ENCODE data around the gene CDC42BPA. TPM values are rescaled to one million over a fixed set of nuclear protein-coding genes. Genes with fewer than 3 reads are reported as not detected.
"Not testable (repeated sequence)": the region's sequence is repeated elsewhere in the genome, so short reads cannot be mapped to it uniquely, and the experiment has no call there.

CDC42BPA gene
- total RNA-seq, 1 experiment from 2014 or later: 30.1 TPM

DNA sequence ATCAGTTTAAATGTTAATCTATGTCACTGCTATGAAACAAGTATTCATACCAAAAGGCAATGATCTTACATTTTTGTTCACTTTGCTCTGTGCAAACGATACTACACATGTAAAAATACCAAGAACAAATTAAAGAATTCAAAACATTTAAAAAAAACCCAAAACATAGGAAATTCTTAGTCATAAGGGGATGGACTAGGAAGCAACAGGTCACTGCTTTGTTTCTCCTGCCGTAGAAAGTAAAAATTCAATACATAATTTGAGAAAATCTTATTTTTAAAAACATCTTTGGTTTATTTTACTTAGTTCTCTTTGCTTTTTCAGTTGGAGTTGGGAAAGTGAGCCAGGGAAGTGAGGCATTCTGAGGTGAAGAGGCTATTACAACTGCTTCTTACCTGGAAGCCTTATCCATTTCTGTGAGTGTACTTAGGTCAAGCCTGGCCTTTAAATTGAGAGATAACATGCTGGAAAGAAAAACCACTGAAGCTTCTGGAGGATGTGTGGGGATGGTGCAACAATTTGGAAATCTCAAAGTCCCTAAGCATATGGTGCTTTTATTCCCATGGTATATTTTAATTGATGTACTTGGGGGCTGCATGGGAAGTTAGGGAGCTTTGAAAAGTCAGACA, 183.5 kb downstream of the CDC42BPA start:
- Mint-ChIP-seq H3K36me3 (ENCODE audit: insufficient read depth in 1 of 3, low read depth in 3 of 3) (peaks cover 8 to 30% (median 9%) of the 10 kb centered on the region in 3 experiments), H3K4me3 (no peak overlapping the region), H3K9me3 (peaks cover 0 to 3% of the 10 kb centered on the region in 2 experiments; a peak in 1 of 5 replicates), H3K27me3 (ENCODE audit: low read depth) (no peaks in the 10 kb centered on the region), H3K27ac (peak overlapping the region in 1 of 3 experiments; percentile 22; a peak in 3 of 7 replicates), H3K4me1 (peaks cover 9 to 20% of the 10 kb centered on the region in 2 experiments)
- no peak overlapping the region for H3K27ac ChIP-seq (ENCODE audit: insufficient read length, low read depth, low read length)
- TF ChIP-seq CTCF (conservative IDR thresholded peaks at IDR 0.05): no peak
- H3K27me3 ChIP-seq (ENCODE audit: insufficient read depth, low read length): no peaks in the 10 kb centered on the region
- no peak overlapping the region for H3K4ac ChIP-seq (ENCODE audit: low read depth, low read length)
- no peak overlapping the region for H4K91ac ChIP-seq (ENCODE audit: insufficient read length, low read depth, low read length)
- H2AK5ac ChIP-seq (ENCODE audit: insufficient read length, low read length): no peak overlapping the region
- H3K9ac ChIP-seq (ENCODE audit: extremely low read depth, insufficient read length, low read length): no peak overlapping the region
- no peak overlapping the region for H2BK20ac ChIP-seq (ENCODE audit: low read depth, low read length, poor library complexity, severe bottlenecking)
- no peak overlapping the region for H3K18ac ChIP-seq (ENCODE audit: insufficient read length, low read depth, low read length)
- H3K23ac ChIP-seq (ENCODE audit: insufficient read length, low read depth, low read length): no peak overlapping the region
- no peak overlapping the region for H2BK5ac ChIP-seq (ENCODE audit: insufficient read length, low read length)
- H2BK15ac ChIP-seq (ENCODE audit: low read depth, low read length): no peak overlapping the region
- H3K9me3 ChIP-seq (ENCODE audit: control insufficient read depth, low read depth, low read length): no peaks in the 10 kb centered on the region
- H4K20me1 ChIP-seq (ENCODE audit: control insufficient read depth, insufficient read depth, insufficient read length): no peaks in the 10 kb centered on the region
- H3T11ph ChIP-seq (ENCODE audit: low read length): no peak overlapping the region
- no peak overlapping the region for H3K14ac ChIP-seq (ENCODE audit: insufficient read depth, low read length)
- H2BK12ac ChIP-seq (ENCODE audit: insufficient read length, low read depth, low read length): no peak overlapping the region
- no peak overlapping the region for H2BK120ac ChIP-seq (ENCODE audit: low read depth, low read length, poor library complexity, severe bottlenecking)
- no peaks in the 10 kb centered on the region for H3K79me2 ChIP-seq (ENCODE audit: insufficient read depth, low read length)
- H4K8ac ChIP-seq (replicated peaks; ENCODE audit: insufficient read length, low read depth, low read length): no peak overlapping the region
- DNase-seq: no peak
- no CpG with 5 or more reads among the region's 2 CpGs for WGBS (ENCODE audit: extremely low coverage, insufficient read length, low lambda C conversion rate)
- no peaks in the 10 kb centered on the region for H3K23me2 ChIP-seq (ENCODE audit: insufficient read length, low read depth, low read length, poor library complexity, severe bottlenecking)
- no peak overlapping the region for H3K56ac ChIP-seq (ENCODE audit: insufficient read length, low read depth, low read length)
- H2AFZ ChIP-seq (ENCODE audit: low read length): no peak overlapping the region
- no peak overlapping the region for H4K5ac ChIP-seq (ENCODE audit: insufficient read length, low read depth, low read length)
- H3K79me1 ChIP-seq (ENCODE audit: insufficient read depth, low read depth, low read length, poor library complexity, severe bottlenecking): no peaks in the 10 kb centered on the region
- peaks cover 6% of the 10 kb centered on the region; the same call in 1 of the 2 replicates for H3K4me1 ChIP-seq (ENCODE audit: insufficient read depth, low read length)
- no peak overlapping the region for H3K4me2 ChIP-seq (ENCODE audit: insufficient read depth, insufficient read length, low read length)

GRCh38 chr1:227132695-227133094, 185.6 kb downstream of the CDC42BPA start:
- H2BK15ac ChIP-seq (ENCODE audit: low read depth, low read length); H3K79me2 ChIP-seq (ENCODE audit: insufficient read depth, low read length); H3K18ac ChIP-seq (ENCODE audit: insufficient read length, low read depth, low read length); H3K9ac ChIP-seq (ENCODE audit: extremely low read depth, insufficient read length, low read length); H2BK5ac ChIP-seq (ENCODE audit: insufficient read length, low read length); H3K56ac ChIP-seq (ENCODE audit: insufficient read length, low read depth, low read length); H3K23ac ChIP-seq (ENCODE audit: insufficient read length, low read depth, low read length); H3K27ac Mint-ChIP-seq; H3K4ac ChIP-seq (ENCODE audit: low read depth, low read length); H3K4me1 ChIP-seq (ENCODE audit: insufficient read depth, low read length); H2BK120ac ChIP-seq (ENCODE audit: low read depth, low read length, poor library complexity, severe bottlenecking); H3K14ac ChIP-seq (ENCODE audit: insufficient read depth, low read length); H2AFZ ChIP-seq (ENCODE audit: low read length); H4K8ac ChIP-seq (replicated peaks; ENCODE audit: insufficient read length, low read depth, low read length); H3K27ac ChIP-seq (ENCODE audit: insufficient read length, low read depth, low read length); H3K4me3 Mint-ChIP-seq; H3K4me1 Mint-ChIP-seq; H3K79me1 ChIP-seq (ENCODE audit: insufficient read depth, low read depth, low read length, poor library complexity, severe bottlenecking); H3K9me3 Mint-ChIP-seq; H2BK12ac ChIP-seq (ENCODE audit: insufficient read length, low read depth, low read length); H2BK20ac ChIP-seq (ENCODE audit: low read depth, low read length, poor library complexity, severe bottlenecking); H3K27me3 Mint-ChIP-seq (ENCODE audit: low read depth); DNase-seq; H3K9me3 ChIP-seq (ENCODE audit: control insufficient read depth, low read depth, low read length); H4K91ac ChIP-seq (ENCODE audit: insufficient read length, low read depth, low read length); H2AK5ac ChIP-seq (ENCODE audit: insufficient read length, low read length); H4K5ac ChIP-seq (ENCODE audit: insufficient read length, low read depth, low read length); H3K4me2 ChIP-seq (ENCODE audit: insufficient read depth, insufficient read length, low read length); H3K23me2 ChIP-seq (ENCODE audit: insufficient read length, low read depth, low read length, poor library complexity, severe bottlenecking); H3T11ph ChIP-seq (ENCODE audit: low read length); H3K27me3 ChIP-seq (ENCODE audit: insufficient read depth, low read length); H4K20me1 ChIP-seq (ENCODE audit: control insufficient read depth, insufficient read depth, insufficient read length): not testable (repeated sequence)
- peaks cover 12 to 27% (median 12%) of the 10 kb centered on the region in 3 experiments for H3K36me3 Mint-ChIP-seq (ENCODE audit: insufficient read depth in 1 of 3, low read depth in 3 of 3)
- no CpG with 5 or more reads among the region's 32 CpGs for WGBS (ENCODE audit: extremely low coverage, insufficient read length, low lambda C conversion rate)

Measured in H9 (cell line).